GM10248 (cell line): ENCODE results near the gene RNU5B-1.

Experiments
- CTCF ChIA-PET: fragments of 300-600 bp; sonication (Branson Sonifier 250); formaldehyde crosslinking; extraction: SDS; loops from one replicate; lab custom pipeline; 2021; ENCODE audit warnings: antibody characterized with exemption; lab: Yijun Ruan, JAX
- POLR2A ChIA-PET: fragments of 350-650 bp; sonication (Branson Sonifier 250); formaldehyde crosslinking; extraction: SDS; loops from one replicate; lab custom pipeline; 2020; ENCODE audit warnings: antibody characterized with exemption; lab: Yijun Ruan, JAX
- DNase-seq: peaks from one replicate; pipeline ENCODE4 v3.0.0; 2012; ENCODE audit errors: extremely low spot score
- TF ChIP-seq, protein P1 (sequence below): IDR thresholded peaks from 2 replicates; pipeline ENCODE4 v1.5.1; 2012; ENCODE audit warnings: mild to moderate bottlenecking, low read depth; ENCODE audit errors: extremely low read depth, missing control alignments, control extremely low read depth

RNU5B-1 gene

GRCh38 chr15:65336493-65337435 lies 32.3 kb downstream of the RNU5B-1 start:
- ChIA-PET CTCF (interaction anchor here (1.0 to 2.6 kb wide), 5 partner anchors 18 to 64 kb away, joined by 4 to 11 read pairs (median 8); no protein-coding TSS in a partner anchor), POLR2A (interaction anchor here (0.5 kb wide), 1 partner anchor 434 kb away, joined by 3 read pairs; no protein-coding TSS in a partner anchor)
- TF ChIP-seq, protein P1, sequence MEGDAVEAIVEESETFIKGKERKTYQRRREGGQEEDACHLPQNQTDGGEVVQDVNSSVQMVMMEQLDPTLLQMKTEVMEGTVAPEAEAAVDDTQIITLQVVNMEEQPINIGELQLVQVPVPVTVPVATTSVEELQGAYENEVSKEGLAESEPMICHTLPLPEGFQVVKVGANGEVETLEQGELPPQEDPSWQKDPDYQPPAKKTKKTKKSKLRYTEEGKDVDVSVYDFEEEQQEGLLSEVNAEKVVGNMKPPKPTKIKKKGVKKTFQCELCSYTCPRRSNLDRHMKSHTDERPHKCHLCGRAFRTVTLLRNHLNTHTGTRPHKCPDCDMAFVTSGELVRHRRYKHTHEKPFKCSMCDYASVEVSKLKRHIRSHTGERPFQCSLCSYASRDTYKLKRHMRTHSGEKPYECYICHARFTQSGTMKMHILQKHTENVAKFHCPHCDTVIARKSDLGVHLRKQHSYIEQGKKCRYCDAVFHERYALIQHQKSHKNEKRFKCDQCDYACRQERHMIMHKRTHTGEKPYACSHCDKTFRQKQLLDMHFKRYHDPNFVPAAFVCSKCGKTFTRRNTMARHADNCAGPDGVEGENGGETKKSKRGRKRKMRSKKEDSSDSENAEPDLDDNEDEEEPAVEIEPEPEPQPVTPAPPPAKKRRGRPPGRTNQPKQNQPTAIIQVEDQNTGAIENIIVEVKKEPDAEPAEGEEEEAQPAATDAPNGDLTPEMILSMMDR, result no peak
- DNase-seq, result no peak

GRCh38 chr15:65337436-65338070 lies 33.1 kb downstream of the RNU5B-1 start:
- POLR2A ChIA-PET, result no interaction called here
- TF ChIP-seq, protein P1, result no peak

GRCh38 chr15:65338366-65338765 lies 33.9 kb downstream of the RNU5B-1 start:
- ChIA-PET CTCF (interaction anchor here (0.8 to 2.6 kb wide), 9 partner anchors 11 to 61 kb away, joined by 3 to 11 read pairs (median 4); no protein-coding TSS in a partner anchor), POLR2A (no interaction called here)
- no peak for DNase-seq
- TF ChIP-seq, protein P1, result no peak

More at GRCh38 chr15:65337436-65338070, 33.1 kb downstream of the RNU5B-1 start:
- CTCF ChIA-PET, result interaction anchor here (0.9 to 2.6 kb wide), 7 partner anchors 12 to 54 kb away, joined by 3 to 11 read pairs (median 4); no protein-coding TSS in a partner anchor
- no peak for DNase-seq

DNA sequence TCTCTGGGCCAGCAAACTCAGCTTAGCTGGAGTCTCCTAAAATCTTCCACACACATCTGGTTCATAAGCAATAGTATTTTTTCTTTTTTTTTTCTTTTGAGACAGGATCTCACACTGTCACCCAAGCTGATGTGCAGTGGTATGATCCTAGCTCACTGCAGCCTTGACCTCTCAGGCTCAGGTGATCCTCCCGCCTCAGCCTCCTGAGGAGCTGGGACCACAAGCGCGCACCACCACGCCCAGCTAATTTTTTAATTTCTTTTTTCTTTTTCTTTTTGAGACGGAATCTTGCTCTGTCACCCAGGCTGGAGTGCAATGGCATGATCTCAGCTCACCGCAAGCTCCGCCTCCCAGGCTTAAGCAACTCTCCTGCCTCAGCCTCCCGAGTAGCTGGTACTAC lies 34.3 kb downstream of the RNU5B-1 start:
- TF ChIP-seq, protein P1, result no peak
- POLR2A ChIA-PET, result interaction anchor here (0.6 kb wide), 1 partner anchor 99 kb away, joined by 4 read pairs; no protein-coding TSS in a partner anchor
- CTCF ChIA-PET, result interaction anchor here (0.8 to 2.6 kb wide), 8 partner anchors 18 to 61 kb away, joined by 3 to 11 read pairs (median 4); no protein-coding TSS in a partner anchor
- no peak for DNase-seq

DNA sequence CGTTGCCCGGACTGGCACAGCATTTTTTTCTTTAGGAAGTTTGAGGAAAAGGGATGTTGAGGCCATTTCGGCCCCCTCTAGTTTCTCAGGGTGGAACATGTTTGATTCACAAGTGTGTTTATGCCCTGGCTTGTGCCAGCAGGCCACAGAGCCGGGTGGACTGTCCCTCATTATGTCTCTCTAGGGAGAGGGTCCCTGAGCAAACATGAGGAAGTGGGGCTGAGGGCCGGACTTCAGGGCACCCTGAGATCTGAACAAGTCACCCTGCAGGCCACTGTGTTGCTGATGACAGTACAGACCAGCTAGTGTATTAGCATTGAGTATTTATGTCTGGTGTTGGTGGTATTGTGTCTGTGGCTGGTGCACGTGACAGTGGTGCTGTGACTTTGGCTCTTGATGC lies 34.9 kb downstream of the RNU5B-1 start:
- no peak for DNase-seq
- ChIA-PET CTCF (interaction anchor here (1.3 to 2.6 kb wide), 6 partner anchors 18 to 60 kb away, joined by 3 to 11 read pairs (median 4); no protein-coding TSS in a partner anchor), POLR2A (interaction anchor here (0.6 kb wide), 1 partner anchor 99 kb away, joined by 4 read pairs; no protein-coding TSS in a partner anchor)
- TF ChIP-seq, protein P1, result no peak

DNA sequence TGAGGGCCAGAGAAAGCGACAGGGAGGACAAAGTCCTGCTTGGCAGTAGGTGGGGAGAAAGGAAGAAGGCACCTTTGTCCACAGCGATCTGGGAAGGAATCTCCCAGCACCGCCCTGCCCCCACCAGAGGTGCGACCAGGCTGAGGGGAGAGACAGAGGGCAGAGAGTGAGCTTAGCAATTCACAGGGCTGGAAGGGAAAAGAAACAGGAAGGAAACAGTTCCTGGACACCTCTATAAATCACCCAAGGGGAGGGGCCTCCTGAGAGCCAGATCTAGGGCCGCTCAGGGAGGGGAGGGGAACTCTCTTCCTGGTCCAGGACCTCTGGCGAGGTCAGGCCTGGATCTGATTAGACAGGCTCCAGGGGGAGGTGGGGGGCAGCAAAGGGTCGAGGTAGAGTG lies 35.4 kb downstream of the RNU5B-1 start:
- CTCF ChIA-PET, result interaction anchor here (0.8 to 1.4 kb wide), 3 partner anchors 21 to 45 kb away, joined by 3 to 4 read pairs (median 3); no protein-coding TSS in a partner anchor
- TF ChIP-seq, protein P1, result no peak
- POLR2A ChIA-PET, result no interaction called here
- no peak for DNase-seq
